Measurements from ENCODE around the gene ZFP36L1. TPM values are rescaled to one million over a fixed set of nuclear protein-coding genes. Genes with fewer than 3 reads are reported as not detected.

The ZFP36L1 gene
- total and polyA plus RNA-seq, 2 donors (not counting 3 experiments of a cell fraction or from before 2014, with no cell fraction given): 46.0 to 89.6 TPM

DNA sequence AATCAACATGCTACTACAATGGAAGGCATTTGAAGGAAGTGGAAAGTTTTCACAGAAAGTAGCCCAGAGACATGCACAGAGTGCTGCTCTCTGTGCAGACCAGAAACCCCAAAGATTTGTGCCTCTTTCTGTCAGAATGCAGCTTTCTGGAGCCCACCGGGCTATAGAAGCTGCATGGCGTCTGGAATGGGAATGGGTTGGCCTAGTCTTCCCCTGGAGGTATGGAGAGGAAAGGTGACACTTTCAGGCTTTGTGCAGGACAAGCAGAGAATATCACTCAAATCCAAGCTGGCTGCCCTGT lies 21.3 kb upstream of the ZFP36L1 start:
- Histone ChIP-seq H3K4me3 (replicated peaks in 1 of 3; ENCODE audit: insufficient read depth in 1 of 3, low read depth in 1 of 3, low read length in 3 of 3) (no peak overlapping the region), H3K9me1 (replicated peaks; ENCODE audit: control insufficient read depth, extremely low read depth, insufficient read depth, low read length) (no peaks in the 10 kb centered on the region), H4K20me1 (replicated peaks; ENCODE audit: control insufficient read depth, extremely low read depth, insufficient read depth, low read length) (no peaks in the 10 kb centered on the region), H2AFZ (ENCODE audit: low read depth, low read length) (peak overlapping the region; percentile 1), H3K9me3 (replicated peaks; ENCODE audit: control insufficient read depth, insufficient read depth, low read length) (no peaks in the 10 kb centered on the region), H3K36me3 (ENCODE audit: control insufficient read depth in 2 of 2, extremely low read depth in 1 of 2, insufficient read depth in 2 of 2, low read length in 2 of 2) (no peaks in the 10 kb centered on the region), H3K9ac (replicated peaks; ENCODE audit: extremely low read depth, insufficient read depth, low read length) (peak overlapping the region; percentile 36), H3K27ac (ENCODE audit: insufficient read depth, low read depth, low read length) (peak overlapping the region; percentile 72), H3K4me2 (ENCODE audit: insufficient read depth, low read length) (peak overlapping the region; percentile 4), H3K79me2 (ENCODE audit: control insufficient read depth, insufficient read depth, low read length) (peaks cover 2% of the 10 kb centered on the region), H3K4me1 (ENCODE audit: control insufficient read depth, extremely low read depth, insufficient read depth, low read length) (peaks cover 21% of the 10 kb centered on the region), H3K27me3 (ENCODE audit: control insufficient read depth in 2 of 2, insufficient read depth in 2 of 2, low read length in 2 of 2) (no peaks in the 10 kb centered on the region)
- DNase-seq (ENCODE audit: low read depth, low spot score) (no peak), FAIRE-seq (no peak)
- BruUV-seq (replicated peaks): no TSS peak
- dilution Hi-C loops (cut with MboI; ENCODE audit: extremely low pct_ligation_motif_present, low sequenced_read_pairs) (loop anchor here (25.0 kb wide), 1 partner anchor 877 kb away; no protein-coding TSS in a partner anchor), intact Hi-C loops (cut with micrococcal nuclease) (no loop called here)
- ChIA-PET POLR2A (interaction anchor here (0.8 to 4.3 kb wide), 2 partner anchors 19 to 21 kb away, joined by 3 to 75 read pairs; partner anchors contain the start of gene ZFP36L1), CTCF (interaction anchor here (0.8 to 3.8 kb wide), 10 partner anchors 12 to 932 kb away, joined by 3 to 41 read pairs (median 14); no protein-coding TSS in a partner anchor)
- TF ChIP-seq EZH2 (IDR thresholded peaks at IDR 0.05; ENCODE audit: borderline replicate concordance, low read depth, low read length, severe bottlenecking): no peak
- TF ChIP-seq CTCF (IDR thresholded peaks at IDR 0.05; ENCODE audit: extremely low read depth in 1 of 2, insufficient read depth in 1 of 2, low read depth in 1 of 2, low read length in 2 of 2): no peak
- TF ChIP-seq GATA2 (IDR thresholded peaks at IDR 0.05; ENCODE audit: insufficient read depth, insufficient read length, low read depth, low read length): no peak
- no peak for TF ChIP-seq MYC (IDR thresholded peaks at IDR 0.05; ENCODE audit: low read depth, low read length)
- no peak for TF ChIP-seq JUN (IDR thresholded peaks at IDR 0.05; ENCODE audit: borderline replicate concordance, insufficient read depth, insufficient read length, low read depth)
- no peak for TF ChIP-seq FOS (IDR thresholded peaks at IDR 0.05; ENCODE audit: borderline replicate concordance, insufficient read depth, low read length)
- no peak for TF ChIP-seq POLR2AphosphoS5 (IDR thresholded peaks at IDR 0.05; ENCODE audit: insufficient read depth, low read depth, low read length)
- no peak for TF ChIP-seq POLR2A (IDR thresholded peaks at IDR 0.05; ENCODE audit: low read depth, low read length)
- TF ChIP-seq MAX (IDR thresholded peaks at IDR 0.05; ENCODE audit: insufficient read depth, insufficient read length): no peak

All from endothelial cell of umbilical vein (primary cell).